Measurements from ENCODE around the gene NUP93.

The NUP93 gene

GRCh38 chr16:56878282-56878854 lies 148.4 kb downstream of the NUP93 start:
- TF ChIP-seq, protein P1, sequence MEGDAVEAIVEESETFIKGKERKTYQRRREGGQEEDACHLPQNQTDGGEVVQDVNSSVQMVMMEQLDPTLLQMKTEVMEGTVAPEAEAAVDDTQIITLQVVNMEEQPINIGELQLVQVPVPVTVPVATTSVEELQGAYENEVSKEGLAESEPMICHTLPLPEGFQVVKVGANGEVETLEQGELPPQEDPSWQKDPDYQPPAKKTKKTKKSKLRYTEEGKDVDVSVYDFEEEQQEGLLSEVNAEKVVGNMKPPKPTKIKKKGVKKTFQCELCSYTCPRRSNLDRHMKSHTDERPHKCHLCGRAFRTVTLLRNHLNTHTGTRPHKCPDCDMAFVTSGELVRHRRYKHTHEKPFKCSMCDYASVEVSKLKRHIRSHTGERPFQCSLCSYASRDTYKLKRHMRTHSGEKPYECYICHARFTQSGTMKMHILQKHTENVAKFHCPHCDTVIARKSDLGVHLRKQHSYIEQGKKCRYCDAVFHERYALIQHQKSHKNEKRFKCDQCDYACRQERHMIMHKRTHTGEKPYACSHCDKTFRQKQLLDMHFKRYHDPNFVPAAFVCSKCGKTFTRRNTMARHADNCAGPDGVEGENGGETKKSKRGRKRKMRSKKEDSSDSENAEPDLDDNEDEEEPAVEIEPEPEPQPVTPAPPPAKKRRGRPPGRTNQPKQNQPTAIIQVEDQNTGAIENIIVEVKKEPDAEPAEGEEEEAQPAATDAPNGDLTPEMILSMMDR (IDR thresholded peaks at IDR 0.05; ENCODE audit: low read depth, low read length, missing control alignments), result no peak
- DNase-seq (ENCODE audit: low read depth), result no peak
- in situ Hi-C loops (cut with HindIII; ENCODE audit: low sequenced_read_pairs), result no loop called here
- no peak overlapping the region for H3K4me3 ChIP-seq (ENCODE audit: low read depth, low read length)

DNA sequence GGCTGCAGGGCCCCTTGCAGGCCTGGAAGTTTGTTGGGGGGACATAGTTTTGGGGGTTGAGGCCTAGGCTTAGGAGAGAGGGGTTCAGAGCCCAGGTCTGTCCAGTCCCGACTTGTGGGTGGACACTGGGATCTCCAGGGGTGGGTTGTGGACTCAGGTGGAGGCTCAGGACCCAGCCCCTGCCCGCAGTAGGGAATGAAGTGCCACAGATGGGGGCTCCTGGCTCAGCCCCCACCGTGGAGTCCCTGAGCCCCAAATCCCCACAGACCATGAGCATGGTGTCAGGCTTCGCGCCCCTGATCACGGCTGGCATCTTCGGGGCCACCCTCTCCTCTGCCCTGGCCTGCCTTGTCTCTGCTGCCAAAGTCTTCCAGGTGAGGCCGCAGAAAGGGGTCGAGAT lies 149.3 kb downstream of the NUP93 start:
- TF ChIP-seq, protein P1 (IDR thresholded peaks at IDR 0.05; ENCODE audit: low read depth, low read length, missing control alignments), result no peak
- in situ Hi-C loops (cut with HindIII; ENCODE audit: low sequenced_read_pairs), result no loop called here
- H3K4me3 ChIP-seq (ENCODE audit: low read depth, low read length), result no peak overlapping the region
- DNase-seq (ENCODE audit: low read depth), result no peak

- TF ChIP-seq, protein P1 (IDR thresholded peaks at IDR 0.05; ENCODE audit: low read depth, low read length, missing control alignments), result no peak
- DNase-seq (ENCODE audit: low read depth), result no peak
- in situ Hi-C loops (cut with HindIII; ENCODE audit: low sequenced_read_pairs), result no loop called here
- no peak overlapping the region for H3K4me3 ChIP-seq (ENCODE audit: low read depth, low read length)
Observed at GRCh38 chr16:56880176-56880575, 150.2 kb downstream of the NUP93 start.

- TF ChIP-seq, protein P1 (IDR thresholded peaks at IDR 0.05; ENCODE audit: low read depth, low read length, missing control alignments), result no peak
- no peak for DNase-seq (ENCODE audit: low read depth)
- no peak overlapping the region for H3K4me3 ChIP-seq (ENCODE audit: low read depth, low read length)
- in situ Hi-C loops (cut with HindIII; ENCODE audit: low sequenced_read_pairs), result no loop called here
Observed at GRCh38 chr16:56880685-56881084, 150.8 kb downstream of the NUP93 start.

DNA sequence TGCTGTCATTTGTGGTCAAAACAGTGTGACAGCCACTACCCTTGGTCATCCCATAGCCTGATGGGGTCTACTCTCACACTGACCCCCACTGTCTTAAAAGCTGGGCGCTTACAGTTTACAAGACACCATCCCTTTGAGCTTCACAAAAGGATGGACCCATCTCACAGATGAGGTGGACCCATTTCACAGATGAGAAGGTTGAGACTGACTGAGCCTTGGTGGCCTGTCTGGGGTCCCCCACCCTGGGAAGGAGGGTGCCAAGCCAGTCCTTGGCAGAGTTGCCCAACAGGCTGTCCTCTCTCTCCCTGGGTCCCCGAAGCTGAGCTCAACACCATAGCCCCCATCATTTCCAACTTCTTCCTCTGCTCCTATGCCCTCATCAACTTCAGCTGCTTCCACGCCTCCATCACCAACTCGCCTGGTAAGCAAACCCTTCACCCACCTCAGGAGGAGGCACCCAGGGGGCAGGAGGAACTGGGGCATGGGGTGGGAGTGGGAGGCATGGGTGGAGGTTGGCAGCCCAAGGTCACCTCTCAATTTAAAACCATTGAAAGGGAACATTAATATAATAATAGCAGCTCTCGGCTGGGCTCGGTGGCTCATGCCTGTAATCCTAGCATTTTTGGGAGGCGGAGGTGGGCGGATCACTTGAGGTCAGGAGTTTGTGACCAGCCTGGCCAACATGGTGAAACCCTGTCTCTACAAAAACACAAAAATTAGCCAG lies 152.3 kb downstream of the NUP93 start:
- in situ Hi-C loops (cut with HindIII; ENCODE audit: low sequenced_read_pairs), result no loop called here
- H3K4me3 ChIP-seq (ENCODE audit: low read depth, low read length), result no peak overlapping the region
- TF ChIP-seq, protein P1 (IDR thresholded peaks at IDR 0.05; ENCODE audit: low read depth, low read length, missing control alignments), result no peak
- DNase-seq (ENCODE audit: low read depth), result no peak

DNA sequence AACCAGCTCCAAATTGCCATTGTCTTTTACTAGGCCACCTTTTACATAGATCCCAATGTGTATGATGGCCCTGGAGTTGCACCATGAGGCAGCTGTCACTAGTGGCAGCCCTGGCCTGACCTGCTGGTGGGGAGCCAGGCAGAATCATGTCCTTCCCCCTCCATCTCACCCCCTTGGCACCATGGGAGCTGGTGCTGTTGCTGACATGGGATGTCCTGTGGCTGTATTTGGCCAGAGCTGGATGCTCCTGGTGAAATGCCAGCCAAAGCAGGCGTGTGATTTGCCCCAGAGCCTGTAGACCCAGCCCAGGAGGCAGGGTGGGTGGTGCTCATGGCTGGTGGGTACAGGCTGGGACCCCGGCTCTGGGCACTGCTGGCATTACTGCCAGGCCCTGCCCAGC lies 153.7 kb downstream of the NUP93 start:
- in situ Hi-C loops (cut with HindIII; ENCODE audit: low sequenced_read_pairs), result no loop called here
- TF ChIP-seq, protein P1 (IDR thresholded peaks at IDR 0.05; ENCODE audit: low read depth, low read length, missing control alignments), result no peak
- no peak for DNase-seq (ENCODE audit: low read depth)
- no peak overlapping the region for H3K4me3 ChIP-seq (ENCODE audit: low read depth, low read length)
